Activated CD4-positive, alpha-beta T cell treated with anti-CD3 and anti-CD28 coated beads, Interleukin-2, amount 50 U/mL, for 16 hours (primary cell): ENCODE measurements around the gene KLC1.

Experiments used
- DNase-seq: peaks from one replicate; pipeline ENCODE4 v3.0.0-alpha.2; 2020

KLC1 gene

DNA sequence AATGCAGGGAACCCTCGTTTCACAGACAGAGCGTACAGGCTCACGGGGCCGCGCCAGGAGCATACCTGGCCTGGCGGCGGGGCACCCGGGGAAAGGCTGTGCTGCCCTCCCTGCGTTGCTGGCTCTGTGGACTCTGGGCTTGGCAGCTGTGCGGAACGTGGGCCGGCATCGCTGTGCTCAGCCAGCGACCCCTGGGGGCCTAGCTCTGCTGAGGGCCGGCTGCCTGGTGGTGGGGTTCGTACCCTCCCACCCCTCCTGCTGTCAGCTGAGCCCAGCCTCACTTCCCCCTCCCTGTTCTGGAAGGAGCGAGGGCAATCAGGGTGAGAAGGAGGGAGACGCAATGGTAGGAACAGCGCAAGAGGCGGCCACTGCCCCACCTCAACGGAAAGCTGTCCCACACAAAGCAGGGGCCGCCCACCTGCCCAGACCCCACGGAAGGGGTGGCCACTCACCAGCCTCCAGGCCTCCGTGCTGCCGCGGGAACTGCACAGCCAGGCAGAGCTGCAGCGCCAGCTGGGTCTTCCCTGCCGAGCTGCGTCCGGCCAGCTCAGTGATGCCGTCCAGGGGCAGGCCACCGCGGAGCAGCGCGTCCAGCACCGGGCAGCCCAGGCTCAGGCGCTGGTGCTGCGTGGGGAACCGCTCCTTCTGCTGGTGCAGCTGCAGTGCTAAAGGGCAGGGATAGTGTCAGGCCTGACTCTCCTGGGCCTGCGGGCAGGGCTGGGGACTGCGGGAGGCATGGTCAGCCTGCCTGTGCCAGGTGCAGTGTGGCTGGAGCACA, 77.7 kb downstream of the KLC1 start:
- no peak for DNase-seq

DNA sequence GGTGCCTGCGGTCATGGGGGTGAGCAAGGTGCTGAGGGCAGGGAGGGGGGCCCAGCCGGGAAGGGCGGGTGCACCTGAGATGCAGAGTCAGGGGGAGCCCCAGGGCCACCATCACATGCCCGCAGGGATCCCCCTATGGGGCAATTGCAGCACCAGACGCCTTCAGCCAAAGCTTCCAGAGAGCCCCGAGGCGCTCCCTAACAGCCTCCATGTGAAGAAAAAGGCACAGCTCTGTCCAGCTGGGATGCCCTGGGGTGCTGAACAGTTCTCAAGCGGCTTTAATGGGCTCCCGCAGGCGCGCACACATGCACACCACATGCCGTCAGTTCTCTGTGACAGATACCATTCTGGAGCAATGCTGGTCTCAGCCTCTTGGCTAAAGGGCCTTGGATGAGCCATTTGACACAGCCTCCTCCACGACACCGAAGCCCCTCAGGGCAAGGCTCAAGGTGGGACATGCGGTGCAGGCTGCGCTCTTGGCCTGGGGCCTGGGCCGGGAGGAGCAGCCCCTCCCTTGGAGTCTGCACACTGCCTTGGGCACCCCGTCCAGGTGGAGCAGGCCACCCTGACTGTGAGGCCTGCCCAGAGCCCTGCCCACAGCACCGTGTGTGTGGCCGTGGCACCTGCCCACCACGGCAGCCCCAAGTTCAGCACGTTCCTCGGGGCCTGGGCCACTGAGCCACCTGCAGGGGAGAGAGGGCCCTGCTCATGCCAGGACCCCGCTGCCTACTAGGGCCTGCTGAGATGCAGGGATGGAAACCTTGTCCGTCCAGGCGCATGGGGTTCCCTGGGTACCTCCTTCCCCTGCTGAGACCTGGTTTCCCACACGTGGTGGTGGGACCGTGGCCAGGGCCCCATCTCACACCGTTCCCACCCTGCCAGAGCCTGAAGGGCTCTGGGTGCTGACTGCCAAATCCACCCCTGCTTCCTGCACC, 78.6 kb downstream of the KLC1 start:
- DNase-seq: no peak

DNA sequence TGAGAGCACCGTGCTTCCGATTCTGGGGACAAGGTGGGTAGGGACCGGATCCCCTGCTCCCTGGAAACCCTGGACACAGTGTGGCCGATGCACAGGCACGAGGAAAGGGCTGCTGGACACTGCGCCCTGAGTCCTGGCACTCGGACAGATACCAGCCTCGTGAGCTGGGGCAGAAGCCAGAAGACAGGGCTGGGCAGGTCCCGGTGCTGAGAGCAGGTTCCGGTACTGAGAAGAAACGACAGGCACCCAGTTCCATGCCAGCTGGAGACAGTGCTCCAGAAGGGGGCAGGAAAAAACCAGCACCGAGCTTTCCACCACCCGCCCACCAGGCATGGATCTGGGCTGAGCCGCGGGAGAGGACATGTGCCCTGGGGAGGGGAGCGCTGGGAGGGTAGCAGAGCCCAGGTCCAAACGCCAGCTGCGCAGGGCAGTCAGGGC, 79.8 kb downstream of the KLC1 start:
- DNase-seq: no peak

DNA sequence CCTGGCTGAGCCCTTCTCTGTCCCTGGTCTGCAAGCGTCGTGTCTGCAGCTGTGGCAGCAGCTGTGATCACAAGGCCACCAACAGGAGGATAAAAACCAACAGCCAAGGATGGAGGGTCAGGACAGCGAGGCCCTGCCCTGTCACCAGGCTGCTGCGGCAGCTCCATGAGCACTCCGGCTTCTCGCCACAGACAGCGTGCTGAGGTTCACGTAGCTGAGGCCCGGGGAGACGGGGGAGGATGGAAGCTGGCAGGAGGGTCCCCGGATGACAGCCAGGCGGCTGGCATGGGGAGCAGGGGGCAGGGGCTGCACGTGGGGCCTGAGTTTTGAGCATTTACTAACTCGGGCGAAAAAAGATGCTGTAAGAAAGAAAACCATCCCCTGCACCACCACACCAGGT, 80.8 kb downstream of the KLC1 start:
- DNase-seq: no peak

DNA sequence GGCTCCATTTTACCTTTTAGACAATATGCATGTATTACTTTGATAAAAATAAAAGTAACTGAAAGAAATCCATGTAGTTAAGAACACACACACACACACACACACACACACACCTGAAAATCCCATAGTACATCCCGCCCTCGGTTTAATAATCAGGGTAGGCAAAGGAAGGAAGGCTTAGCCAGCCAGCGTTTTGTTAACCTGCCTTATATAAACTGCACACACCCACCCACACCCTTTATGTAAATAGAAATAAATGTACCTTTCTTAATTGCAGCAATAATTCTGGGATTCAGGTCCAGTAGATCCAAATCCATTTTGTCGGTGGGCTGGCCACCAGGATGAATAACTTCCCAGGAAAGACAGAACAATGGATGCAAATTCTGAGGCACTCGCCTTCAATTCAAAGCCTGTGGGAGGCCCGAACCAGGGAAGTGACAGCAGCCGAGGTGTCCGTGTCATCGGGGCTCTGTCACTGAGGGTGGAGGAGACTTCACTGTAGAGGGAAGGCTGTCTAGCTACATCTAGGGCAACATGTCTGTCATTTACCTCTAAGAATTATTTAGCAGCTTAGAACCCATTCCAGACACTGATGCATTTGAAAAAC, 81.9 kb downstream of the KLC1 start:
- DNase-seq: no peak

DNA sequence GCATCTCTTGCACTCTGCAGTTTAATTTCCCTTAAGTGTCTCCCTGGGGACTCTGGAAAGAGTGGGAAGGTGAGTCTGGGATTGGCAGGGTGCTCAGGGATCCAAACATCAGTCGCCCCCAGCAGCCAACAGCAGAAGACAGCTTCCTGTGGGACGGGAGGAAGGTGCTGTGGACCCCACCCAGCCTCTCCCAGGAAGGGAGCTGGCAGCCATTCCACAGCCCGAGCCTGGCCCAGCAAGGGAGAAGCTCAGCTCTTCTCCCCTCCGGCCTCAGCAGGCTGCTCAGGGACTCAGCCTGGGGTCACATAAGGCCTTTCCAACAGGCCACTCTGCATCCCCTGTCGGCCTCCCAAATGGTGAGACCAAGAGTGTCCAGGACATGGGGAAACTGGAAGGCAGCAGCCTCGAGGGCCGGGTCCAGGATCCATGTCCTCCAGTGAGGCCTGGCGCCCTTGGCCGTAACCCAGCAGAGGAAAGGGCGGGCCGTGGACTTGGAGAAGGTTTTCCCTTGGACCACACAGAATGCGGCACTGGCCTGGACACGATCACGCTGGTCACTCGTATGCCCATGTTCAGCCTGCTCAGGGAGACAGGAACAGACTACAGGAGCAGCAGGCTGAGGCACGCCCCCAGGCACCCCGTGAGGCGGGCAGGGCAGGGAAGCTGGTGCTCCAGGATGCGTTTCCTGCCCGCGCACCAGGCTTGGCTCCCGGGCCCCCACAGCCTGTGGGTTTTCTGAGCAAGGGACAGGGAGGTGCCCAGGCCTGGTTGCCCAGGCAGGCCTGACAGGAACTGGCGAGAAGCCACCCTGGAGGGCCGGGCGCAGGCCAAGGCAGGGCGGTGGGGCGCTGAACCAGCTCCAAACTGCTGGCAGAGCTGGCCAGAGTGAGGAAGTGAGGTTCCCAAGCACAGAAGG, 82.8 kb downstream of the KLC1 start:
- no peak for DNase-seq

DNA sequence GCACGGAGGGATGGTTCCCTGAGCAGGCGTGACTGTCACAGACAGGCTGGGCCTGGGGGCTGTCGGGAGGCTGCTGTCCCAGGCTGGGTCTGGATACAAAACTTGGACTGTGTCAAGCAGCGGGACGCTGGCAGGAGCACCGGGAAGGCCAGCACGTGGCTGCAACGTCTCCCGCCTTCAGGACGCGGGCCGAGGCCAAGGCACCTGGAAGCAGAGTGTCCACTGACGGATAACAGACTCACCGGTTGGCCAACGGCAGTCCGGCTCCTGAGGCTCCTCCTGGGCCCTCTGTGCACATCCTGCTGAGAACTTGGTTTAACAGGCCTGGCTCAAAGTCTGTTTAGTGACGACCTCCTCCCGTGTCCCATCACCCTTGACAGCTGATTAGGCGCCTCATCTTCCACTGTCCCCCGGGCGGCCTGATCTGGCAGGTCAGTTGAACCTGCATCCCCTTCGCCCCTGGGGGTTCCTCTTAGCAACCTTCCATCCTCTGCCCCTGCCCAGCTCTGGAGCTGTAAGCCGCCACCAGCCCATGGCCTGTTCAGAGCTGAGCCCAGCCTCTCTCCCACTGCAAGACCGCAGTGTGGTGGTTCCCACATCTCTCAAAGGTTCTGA, 83.7 kb downstream of the KLC1 start:
- no peak for DNase-seq

DNA sequence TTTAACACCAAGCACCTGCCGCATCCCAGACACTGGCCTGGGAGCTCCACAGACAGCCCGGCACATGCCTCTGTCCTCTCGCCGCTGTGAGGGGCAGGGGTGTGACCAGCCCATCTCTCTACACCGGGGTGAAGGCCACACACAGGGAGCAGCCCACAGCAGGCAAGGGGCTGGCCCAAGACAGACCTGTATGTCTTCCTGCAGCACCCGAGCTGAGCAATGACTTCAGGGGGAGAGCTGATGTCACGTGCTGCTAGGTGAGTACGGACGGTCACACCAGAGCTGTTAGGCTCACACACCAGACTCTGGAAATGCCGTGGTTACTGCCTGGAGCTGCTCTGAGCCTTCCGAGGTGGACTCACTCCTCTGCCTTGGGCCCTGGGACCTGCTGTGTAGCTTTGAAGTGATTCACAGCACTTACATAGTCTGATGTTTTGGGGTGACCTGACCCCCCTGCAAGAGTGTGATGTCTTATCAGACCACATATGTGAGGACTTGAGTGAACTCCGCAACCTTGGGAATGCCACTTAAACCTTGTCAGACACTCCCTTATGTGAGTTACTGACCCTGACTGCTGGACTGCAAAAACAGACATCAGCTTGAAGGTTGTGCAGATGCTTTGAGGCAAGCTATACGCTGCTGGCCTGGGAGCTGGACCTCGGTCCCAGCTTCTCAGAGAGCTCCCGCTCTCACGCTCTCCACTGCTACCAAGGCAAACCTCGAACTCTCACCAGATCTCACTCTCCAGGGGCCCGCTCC, 84.5 kb downstream of the KLC1 start:
- no peak for DNase-seq

DNA sequence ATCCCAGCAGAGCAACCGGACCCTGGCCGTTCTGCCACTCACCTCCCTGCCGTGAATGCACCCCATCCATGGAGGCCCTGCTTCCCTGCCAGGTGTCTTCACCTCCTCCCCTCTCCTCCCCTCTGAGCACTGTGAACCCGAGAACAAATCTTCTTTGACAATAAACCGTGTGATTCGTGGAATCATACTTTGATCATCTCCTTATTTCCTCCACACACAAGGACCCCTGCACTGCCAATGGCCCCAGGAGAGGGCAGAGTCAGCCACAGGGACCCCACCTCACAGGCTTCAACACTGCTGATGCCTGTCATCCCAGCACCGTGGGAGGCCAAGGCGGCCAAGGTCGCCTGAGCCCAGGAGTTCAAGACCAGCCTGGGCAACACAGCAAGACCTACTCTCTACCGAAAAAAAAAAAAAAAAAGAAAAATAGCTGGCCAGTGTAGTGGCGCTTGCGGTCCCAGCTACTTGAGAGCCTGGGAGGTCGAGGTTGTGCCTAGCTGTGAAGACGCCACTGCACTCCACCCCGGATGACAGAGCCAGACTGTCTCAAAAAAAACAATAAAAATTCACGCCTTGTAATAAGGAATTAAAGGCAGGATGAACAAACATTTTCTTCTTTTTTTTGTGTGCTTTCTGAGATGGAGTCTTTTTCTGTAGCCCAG, 85.2 kb downstream of the KLC1 start:
- no peak for DNase-seq

DNA sequence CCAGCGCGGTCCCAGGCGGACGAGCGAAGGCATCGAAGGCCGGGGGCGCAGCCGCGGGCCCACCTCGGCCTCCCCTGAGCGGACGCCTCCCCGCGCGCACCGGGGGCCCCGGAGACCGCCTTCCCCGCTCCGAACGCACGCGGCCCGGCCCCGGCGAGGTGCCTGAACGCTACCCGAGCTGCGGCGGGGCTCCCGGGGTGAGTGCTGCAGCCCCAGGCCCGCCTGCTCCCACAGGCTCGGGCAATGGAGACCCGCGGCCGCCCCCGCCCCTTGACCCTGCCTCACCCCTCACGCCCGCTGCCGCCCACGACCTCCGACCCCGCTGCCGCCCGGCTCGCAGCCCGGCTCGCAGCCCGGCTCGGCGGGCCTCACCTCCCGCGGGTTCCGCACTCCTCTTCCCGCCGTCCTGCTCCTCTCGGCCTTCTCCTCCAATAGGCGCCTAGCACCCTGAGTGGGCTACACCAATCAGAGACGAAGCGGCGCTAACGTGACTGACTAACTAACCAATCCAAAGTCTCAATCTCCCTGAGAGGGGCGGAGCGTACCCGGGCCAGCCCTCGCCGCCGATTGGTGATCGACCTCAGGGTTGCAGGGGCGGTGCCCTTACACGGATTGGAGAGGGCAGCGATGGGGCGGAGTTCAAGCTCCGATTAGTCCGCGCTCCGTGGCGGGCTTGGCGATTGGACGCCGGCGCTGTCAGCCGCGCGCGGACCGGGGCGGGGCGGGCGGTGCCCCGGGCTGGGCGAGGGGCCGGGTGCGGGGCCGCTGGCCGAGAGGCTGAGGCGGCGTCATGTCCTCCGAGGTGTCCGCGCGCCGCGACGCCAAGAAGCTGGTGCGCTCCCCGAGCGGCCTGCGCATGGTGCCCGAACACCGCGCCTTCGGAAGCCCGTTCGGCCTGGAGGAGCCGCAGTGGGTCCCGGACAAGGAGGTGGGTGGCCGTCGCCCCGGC, 86.3 kb downstream of the KLC1 start, which contains the start of the genes XRCC3 and ZFYVE21:
TSS of gene XRCC3 (minus strand) at position 400 of the 949 bp plus-strand sequence. CDS start 4,364 bp downstream, outside the sequence.
TSS of gene ZFYVE21 (plus strand) at position 759 of the 949 bp plus-strand sequence. CDS start at position 791, 32 bp downstream.
- DNase-seq: peak; percentile 100

DNA sequence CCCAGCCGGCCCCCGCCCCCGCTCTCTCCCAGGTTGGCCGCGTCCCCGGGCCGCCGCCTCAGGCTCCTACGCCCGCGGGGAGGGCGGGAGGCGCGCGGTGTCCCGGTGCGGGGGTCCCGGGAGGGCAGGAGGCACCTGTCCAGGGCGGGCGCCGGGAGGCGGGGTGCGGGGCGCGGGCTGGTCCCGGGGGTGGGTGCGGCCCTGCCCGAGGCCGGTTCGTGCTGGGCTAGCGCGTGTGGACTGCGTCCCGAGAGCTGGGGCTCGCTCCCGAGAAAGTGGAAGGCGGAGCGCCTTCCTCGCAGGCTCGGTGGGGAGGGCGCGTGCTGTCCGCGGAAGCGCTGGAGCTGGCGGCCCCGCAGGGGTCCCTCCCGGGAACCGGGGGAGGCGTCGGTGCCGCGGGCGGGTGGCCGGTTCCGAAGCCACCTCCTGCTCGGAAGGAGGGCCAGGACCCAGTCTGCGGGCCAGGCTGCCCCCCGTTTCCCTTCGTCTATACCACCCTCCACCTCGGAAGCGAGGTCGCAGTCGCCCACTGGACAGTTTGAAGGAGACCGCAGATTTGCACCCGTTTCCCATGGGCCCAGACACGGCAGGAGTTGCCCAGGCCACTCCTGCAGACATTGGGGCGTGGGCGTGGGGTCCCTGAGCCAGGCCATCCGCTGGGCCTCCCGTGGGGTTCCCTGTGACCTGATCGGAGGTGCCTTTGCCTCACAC, 87.2 kb downstream of the KLC1 start:
- no peak for DNase-seq

DNA sequence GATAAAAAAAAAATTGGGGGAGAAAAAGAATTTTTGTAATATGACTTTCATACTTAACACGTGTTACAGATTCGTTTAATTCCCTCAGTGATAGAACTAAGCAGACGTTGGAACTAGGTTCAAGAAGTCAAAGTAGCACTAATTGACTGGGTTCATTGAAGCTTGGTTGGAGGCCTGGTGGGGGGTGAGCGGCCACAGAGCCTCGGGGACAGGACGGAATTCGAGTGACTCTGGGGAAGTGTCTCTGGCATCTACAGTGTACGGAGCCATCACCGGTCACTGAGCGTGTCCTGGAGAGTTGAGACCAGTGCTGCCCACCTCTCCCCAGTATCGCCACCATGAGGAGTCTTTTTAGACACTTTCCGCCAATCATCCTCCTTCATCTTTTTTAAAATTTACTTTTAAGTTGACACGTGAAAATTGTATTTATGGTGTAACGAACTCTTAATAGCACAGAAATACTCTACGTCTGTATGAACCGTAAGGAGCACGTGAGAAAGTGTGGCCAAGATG, 87.9 kb downstream of the KLC1 start:
- DNase-seq: no peak

DNA sequence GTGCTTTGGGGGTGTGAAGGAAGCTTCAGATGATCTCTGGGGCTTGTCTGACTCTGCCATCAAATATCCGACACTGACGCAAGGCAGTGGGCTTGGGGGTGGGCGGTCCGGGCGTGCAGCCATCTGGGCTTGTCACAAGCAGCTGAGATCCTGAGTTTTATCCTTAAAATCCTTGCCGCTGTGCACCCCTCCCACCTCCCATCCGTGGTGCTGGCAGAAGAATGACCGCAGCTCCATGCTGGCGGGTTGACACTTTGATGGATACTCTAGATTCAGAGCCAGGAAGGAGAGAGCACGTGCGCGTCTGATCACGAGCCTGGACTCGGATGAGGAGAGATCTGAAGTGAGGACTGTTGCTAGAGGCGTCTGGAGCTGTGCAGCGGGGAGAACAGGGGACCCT, 89.6 kb downstream of the KLC1 start:
- DNase-seq: no peak

DNA sequence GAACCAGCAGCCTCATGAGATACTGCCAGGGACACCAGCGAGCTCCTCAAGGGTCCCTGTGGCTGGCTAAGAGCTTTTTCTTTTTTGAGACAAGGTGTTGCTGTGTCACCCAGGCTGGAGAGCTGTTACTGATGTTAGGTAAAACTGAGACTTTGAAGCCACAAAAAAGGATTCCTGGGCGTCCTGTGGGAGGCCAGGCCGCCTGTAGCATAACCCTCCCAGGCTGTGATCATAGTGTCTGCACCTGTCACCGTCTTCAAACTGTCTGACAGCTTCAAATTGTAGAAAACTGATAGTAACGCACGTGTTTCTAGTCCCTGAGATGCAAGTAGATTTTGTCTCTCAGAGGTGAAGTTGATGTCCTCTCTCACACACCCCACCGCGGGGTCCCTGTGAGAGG, 90.7 kb downstream of the KLC1 start:
- no peak for DNase-seq

DNA sequence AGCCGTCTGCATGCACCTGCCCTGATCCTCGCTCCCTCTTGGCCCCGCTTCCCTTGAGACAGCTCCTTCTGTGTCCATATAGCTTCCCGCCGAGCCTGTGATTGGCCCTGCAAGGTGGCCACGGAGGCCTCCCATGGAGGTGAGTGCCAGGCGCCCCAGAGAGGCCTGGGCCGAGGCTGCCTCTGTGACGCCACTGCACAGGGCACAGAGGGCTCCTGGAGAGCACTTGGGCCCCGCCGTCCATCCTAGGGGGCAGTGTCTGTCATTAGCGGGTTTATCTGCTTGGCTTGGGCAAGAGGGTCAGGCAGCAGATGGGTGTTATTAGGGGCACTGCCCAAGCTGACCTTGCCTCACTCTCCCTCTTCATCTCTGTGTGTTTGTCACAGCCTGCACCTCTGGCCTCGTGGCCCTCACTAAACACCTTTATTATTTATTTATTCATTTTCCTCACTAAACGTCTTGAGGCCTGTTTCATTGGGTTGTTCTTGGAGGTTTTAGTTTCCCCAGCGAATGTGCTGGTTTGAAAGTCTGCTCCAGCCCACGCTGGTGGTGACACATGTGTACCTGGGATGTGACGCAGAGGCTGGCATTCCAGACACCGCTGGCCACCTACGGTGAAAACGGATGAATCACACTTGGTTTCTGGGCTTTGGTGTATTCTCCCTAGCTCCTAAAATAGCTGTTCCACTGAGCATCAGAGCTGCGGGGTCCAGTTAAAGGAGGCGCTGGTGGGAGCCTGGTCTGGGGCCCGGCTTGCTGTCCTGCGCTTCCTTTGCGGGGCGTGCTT, 92.5 kb downstream of the KLC1 start:
- no peak for DNase-seq

DNA sequence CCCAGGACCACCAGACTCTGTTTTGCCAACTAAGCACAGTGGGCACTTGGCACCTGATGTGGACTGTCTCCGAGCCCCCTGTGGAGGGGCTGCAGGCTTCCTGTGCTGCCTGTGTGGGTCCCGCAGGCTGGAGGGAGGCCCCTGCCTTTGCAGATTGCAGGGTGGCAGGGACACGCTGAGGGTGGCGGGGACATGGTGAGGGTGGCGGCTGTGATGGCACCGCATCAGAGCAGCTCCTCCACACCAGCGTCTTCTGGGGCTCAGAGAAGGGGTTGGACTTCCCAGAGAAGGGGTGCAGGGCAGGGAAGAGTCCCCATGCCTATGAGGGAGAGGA, 94.7 kb downstream of the KLC1 start:
- DNase-seq: no peak

DNA sequence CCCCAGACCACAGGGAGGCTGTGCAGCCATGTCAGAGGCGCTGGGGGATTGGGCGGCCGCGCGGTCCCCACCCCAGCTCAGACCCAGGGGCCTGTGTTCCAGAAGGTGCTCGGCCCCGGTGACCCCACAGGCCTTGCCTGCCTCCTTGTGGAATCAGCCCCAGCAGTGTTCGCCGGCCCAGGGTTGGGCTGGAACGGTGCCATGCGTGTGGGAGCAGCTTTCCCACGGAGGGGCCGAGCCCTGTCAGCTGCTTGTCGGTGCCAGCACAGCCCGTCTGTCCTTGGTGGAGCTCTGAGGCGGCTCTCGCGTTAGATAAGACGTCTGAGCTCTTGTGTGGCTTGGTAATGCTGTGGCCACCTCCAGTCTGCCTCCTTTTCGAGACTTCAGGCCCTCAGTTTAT, 95.1 kb downstream of the KLC1 start:
- DNase-seq: no peak
